Epithelial cell of esophagus (primary cell): ENCODE measurements around the gene TTC32.

Experiments used
- DNase-seq: peaks from one replicate; pipeline ENCODE4 v3.0.0; 2010; ENCODE audit warnings: low read depth
- H3K4me3 ChIP-seq: 2 replicates; pipeline ENCODE4 v1.5.1; 2011; ENCODE audit warnings: mild to moderate bottlenecking, low read length, control low read depth
- CTCF ChIP-seq: IDR thresholded peaks from 2 replicates; pipeline ENCODE4 v1.5.1; 2011; ENCODE audit warnings: low read depth, mild to moderate bottlenecking, low read length, control low read depth, inconsistent platforms; ENCODE audit not compliant: insufficient read depth; ENCODE audit errors: missing control alignments

TTC32 gene

GRCh38 chr2:19866771-19867170 lies 35.0 kb downstream of the TTC32 start:
- H3K4me3 ChIP-seq: no peak overlapping the region
- DNase-seq: no peak
- TF ChIP-seq CTCF: no peak

GRCh38 chr2:19865151-19865550 lies 36.6 kb downstream of the TTC32 start:
- no peak overlapping the region for H3K4me3 ChIP-seq
- no peak for TF ChIP-seq CTCF
- DNase-seq: no peak

- H3K4me3 ChIP-seq: no peak overlapping the region
- DNase-seq: no peak
- no peak for TF ChIP-seq CTCF
Observed at GRCh38 chr2:19864381-19864780, 37.4 kb downstream of the TTC32 start.

- H3K4me3 ChIP-seq: no peak overlapping the region
- TF ChIP-seq CTCF: peak; percentile 82
- DNase-seq: peak; percentile 47
Observed at GRCh38 chr2:19863303-19864041, 38.3 kb downstream of the TTC32 start.

- H3K4me3 ChIP-seq: no peak overlapping the region
- no peak for TF ChIP-seq CTCF
- peak; percentile 70 for DNase-seq
Observed at GRCh38 chr2:19861813-19862212, 40.0 kb downstream of the TTC32 start.

GRCh38 chr2:19860022-19860421 lies 41.8 kb downstream of the TTC32 start:
- no peak for TF ChIP-seq CTCF
- peak; percentile 84 for DNase-seq
- no peak overlapping the region for H3K4me3 ChIP-seq

GRCh38 chr2:19859565-19859964 lies 42.2 kb downstream of the TTC32 start:
- DNase-seq: no peak
- no peak overlapping the region for H3K4me3 ChIP-seq
- TF ChIP-seq CTCF: no peak
